ENCODE results near the gene ALG9. TPM values are rescaled to one million over a fixed set of nuclear protein-coding genes. Genes with fewer than 3 reads are reported as not detected.

The ALG9 gene
- total RNA-seq, 1 experiment from 2014 or later = 23.7 TPM

DNA sequence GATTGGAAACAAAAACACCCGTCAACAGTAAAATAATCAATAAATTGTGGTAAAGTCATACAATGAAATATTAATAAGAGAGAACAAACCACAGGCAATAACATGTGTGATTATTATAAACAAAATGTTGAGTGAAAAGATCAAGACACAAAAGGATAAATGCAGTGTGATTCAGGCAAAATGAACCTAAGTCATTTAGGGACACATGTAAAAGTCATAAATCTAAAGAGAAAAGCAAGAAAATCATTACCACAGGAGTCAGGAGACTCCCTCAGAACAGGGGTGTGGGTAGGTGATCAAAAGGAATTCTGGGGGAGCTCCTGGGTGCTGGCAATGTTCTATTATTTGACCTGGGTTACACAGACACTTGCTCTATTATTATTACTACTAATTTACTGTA, 57.3 kb downstream of the ALG9 start:
- DNase-seq (ENCODE audit: low read depth, low spot score) (no peak), ATAC-seq (no peak)
- POLR2A ChIA-PET = no interaction called here
- RAD21 ChIA-PET (ENCODE audit: low non-redundant PET in 1 of 2, low total read pairs in 2 of 2, uncharacterized antibody in 2 of 2, unreplicated experiment in 2 of 2) = no interaction called here
- H3K4me2 ChIP-seq (ENCODE audit: low read length) = no peak overlapping the region
- no peak overlapping the region for H3K27ac ChIP-seq (ENCODE audit: low read depth, low read length)
- H3K4me1 ChIP-seq (ENCODE audit: control insufficient read depth in 1 of 2, insufficient read depth in 2 of 2, low read length in 2 of 2) = no peaks in the 10 kb centered on the region
- no peak overlapping the region for H3K4me3 ChIP-seq (replicated peaks in 1 of 2; ENCODE audit: low read depth in 1 of 2, low read length in 2 of 2)
- no peaks in the 10 kb centered on the region for H3K79me2 ChIP-seq (ENCODE audit: insufficient read depth, low read length)
- H3K36me3 ChIP-seq (ENCODE audit: control insufficient read depth in 1 of 2, insufficient read depth in 2 of 2, low read length in 2 of 2) = no peaks in the 10 kb centered on the region
- TF ChIP-seq JUND (IDR thresholded peaks at IDR 0.05) (no peak), ZFX (IDR thresholded peaks at IDR 0.05) (no peak), SP1 (IDR thresholded peaks at IDR 0.05; ENCODE audit: low read depth) (no peak), CBX3 (IDR thresholded peaks at IDR 0.05; ENCODE audit: low read depth) (no peak), SIN3A (IDR thresholded peaks at IDR 0.05; ENCODE audit: low read depth) (no peak), YY1 (IDR thresholded peaks at IDR 0.05; ENCODE audit: extremely low read depth, insufficient replicate concordance, low read depth, low read length) (no peak), EGR1 (IDR thresholded peaks at IDR 0.05; ENCODE audit: low read depth) (no peak), ZNF274 (IDR thresholded peaks at IDR 0.05; ENCODE audit: low read depth, low read length) (no peak), FOSL1 (IDR thresholded peaks at IDR 0.05; ENCODE audit: low read depth) (no peak), TCF7L2 (IDR thresholded peaks at IDR 0.05; ENCODE audit: borderline replicate concordance, extremely low read depth, insufficient read depth, insufficient read length) (no peak), ZBTB33 (IDR thresholded peaks at IDR 0.05; ENCODE audit: extremely low read depth, insufficient replicate concordance, low read length) (no peak), CEBPB (IDR thresholded peaks at IDR 0.05; ENCODE audit: low read depth) (no peak)
- intact Hi-C loops (cut with micrococcal nuclease) = no loop called here
- no peaks in the 10 kb centered on the region for H3K9me2 ChIP-seq (ENCODE audit: insufficient read depth)
- H4K20me1 ChIP-seq (ENCODE audit: insufficient read depth) = no peaks in the 10 kb centered on the region
- no peak overlapping the region for H2AFZ ChIP-seq (ENCODE audit: low read depth, low read length, poor library complexity, severe bottlenecking)
- no peaks in the 10 kb centered on the region for H3K9me3 ChIP-seq (ENCODE audit: control insufficient read depth in 1 of 2, insufficient read depth in 1 of 2, low read depth in 1 of 2, low read length in 2 of 2)
- no peak overlapping the region for H3K9ac ChIP-seq (ENCODE audit: low read length)
- CTCF ChIA-PET = no interaction called here
- BruUV-seq (replicated peaks) = no TSS peak
- H3K27me3 ChIP-seq (ENCODE audit: insufficient read depth, low read length) = no peaks in the 10 kb centered on the region

Measured in HCT116 (cell line).